Measurements from ENCODE around the gene SEC63.

DNA sequence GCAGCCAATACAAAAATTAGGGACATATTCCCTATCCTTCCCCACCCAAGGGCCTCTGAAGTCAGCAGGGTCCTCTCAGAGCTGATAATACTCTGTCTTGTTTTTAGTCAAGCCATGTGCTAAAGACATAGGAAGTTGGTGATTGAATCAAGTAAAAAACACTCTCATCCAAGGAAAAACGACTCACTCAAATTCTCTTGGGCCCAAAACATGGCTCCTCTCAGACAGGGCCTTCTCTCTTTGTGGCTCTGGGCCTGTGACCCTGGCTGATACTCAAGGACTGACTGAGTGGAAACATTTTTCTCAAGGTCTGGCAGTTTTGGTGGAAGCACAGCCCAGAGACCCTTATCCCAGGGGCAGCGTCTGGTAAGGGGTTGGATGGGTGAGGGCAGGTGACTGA is 127.9 kb downstream of the SEC63 start:
- TF ChIP-seq CTCF (IDR thresholded peaks at IDR 0.05; ENCODE audit: low read length) = no peak
- no peak for TF ChIP-seq EZH2 (IDR thresholded peaks at IDR 0.05; ENCODE audit: borderline replicate concordance, low read length)

Measured in OCI-LY1 (cell line).